Thoracic aorta (tissue), 2 donors: ENCODE data around the gene CCDC97. TPM values are rescaled to one million over a fixed set of nuclear protein-coding genes. Genes with fewer than 3 reads are reported as not detected.

Experiments
- ATAC-seq: fragments of 150-250 bp; one replicate; pipeline ENCODE4 v1.8.0; 2017; ENCODE audit warnings: low read depth; ENCODE audit not compliant: insufficient number of reproducible peaks, low FRiP score
- DNase-seq: peaks from one replicate; pipeline ENCODE4 v3.0.0-alpha.2; 2020; ENCODE audit warnings: low spot score
- H3K27ac ChIP-seq, 2 donors: fragments of 200-600 bp; sonication (generic); 1 replicate in 1 of 2; 2 replicates in 1 of 2; pipeline ENCODE4 v1.5.1; 2016; ENCODE audit warnings: mild to moderate bottlenecking in 2 of 2, moderate library complexity in 2 of 2
- H3K27me3 ChIP-seq: fragments of 200-600 bp; sonication (generic); replicated peaks from 2 replicates; pipeline ENCODE4 v1.6.0; 2016; ENCODE audit warnings: mild to moderate bottlenecking; ENCODE audit not compliant: insufficient read depth
- H3K36me3 ChIP-seq: fragments of 200-600 bp; sonication (generic); one replicate; pipeline ENCODE4 v1.5.1; 2016
- H3K4me1 ChIP-seq, 2 donors: fragments of 200-600 bp; sonication (generic); 1 replicate in 1 of 2; 2 replicates in 1 of 2; pipeline versions ENCODE4 v1.5.1 to v1.6.0; 2016; ENCODE audit warnings: low read depth in 2 of 2, mild to moderate bottlenecking in 1 of 2; ENCODE audit not compliant: control insufficient read depth in 1 of 2
- H3K4me3 ChIP-seq: fragments of 200-600 bp; sonication (generic); 2 replicates; pipeline ENCODE4 v1.5.1; 2016; ENCODE audit warnings: mild to moderate bottlenecking
- H3K9me3 ChIP-seq: fragments of 200-600 bp; sonication (generic); 2 replicates; pipeline ENCODE4 v1.5.1; 2016
- CTCF ChIP-seq: fragments of 200-600 bp; sonication (generic); IDR thresholded peaks from one replicate; pipeline ENCODE4 v1.5.1; 2019; ENCODE audit warnings: antibody characterized with exemption
- total RNA-seq, 2 donors: library from RNA; depleted of rRNA; stranded (reverse); fragments of >200 nt; gene quantifications; one replicate each; pipeline versions ENCODE4 v1.1.0 to v1.2.3, GENCODE V29; 2016

Gene CCDC97
- total RNA-seq, 2 donors from 2014 or later: 15.2 to 22.4 TPM

GRCh38 chr19:41264581-41265394 lies 45.2 kb upstream of the CCDC97 start:
- Histone ChIP-seq H3K4me3 (peak overlapping the region; percentile 95), H3K27ac (peak overlapping the region; percentile 97 to 99), H3K27me3 (no peaks in the 10 kb centered on the region), H3K36me3 (peaks cover 21% of the 10 kb centered on the region), H3K9me3 (no peaks in the 10 kb centered on the region), H3K4me1 (peaks cover 18 to 32% of the 10 kb centered on the region in 2 donors)
- no peak for ATAC-seq
- TF ChIP-seq CTCF: no peak
- no peak for DNase-seq

GRCh38 chr19:41265395-41266153 lies 44.4 kb upstream of the CCDC97 start:
- H3K4me1 ChIP-seq: peaks cover 18 to 32% of the 10 kb centered on the region in 2 donors
- no peak for DNase-seq
- peaks cover 22% of the 10 kb centered on the region for H3K36me3 ChIP-seq
- H3K9me3 ChIP-seq: no peaks in the 10 kb centered on the region
- no peak for ATAC-seq
- peak overlapping the region; percentile 95 for H3K4me3 ChIP-seq
- peak overlapping the region; percentile 97 to 99 for H3K27ac ChIP-seq
- no peaks in the 10 kb centered on the region for H3K27me3 ChIP-seq
- no peak for TF ChIP-seq CTCF

- Histone ChIP-seq H3K27me3 (no peaks in the 10 kb centered on the region), H3K4me3 (no peak overlapping the region), H3K27ac (no peak overlapping the region), H3K36me3 (peaks cover 57% of the 10 kb centered on the region), H3K4me1 (peaks cover 18 to 24% of the 10 kb centered on the region in 2 donors), H3K9me3 (no peaks in the 10 kb centered on the region)
- DNase-seq: no peak
- ATAC-seq: no peak
- TF ChIP-seq CTCF: no peak
Measured at GRCh38 chr19:41269055-41269454, 40.9 kb upstream of the CCDC97 start.

GRCh38 chr19:41269571-41269970 lies 40.4 kb upstream of the CCDC97 start:
- no peak for ATAC-seq

More at GRCh38 chr19:41269571-41269970, 40.4 kb upstream of the CCDC97 start:
- H3K4me1 ChIP-seq: peaks cover 18 to 24% of the 10 kb centered on the region in 2 donors
- TF ChIP-seq CTCF: no peak
- peaks cover 62% of the 10 kb centered on the region for H3K36me3 ChIP-seq
- no peaks in the 10 kb centered on the region for H3K27me3 ChIP-seq
- H3K4me3 ChIP-seq: no peak overlapping the region
- DNase-seq: no peak
- H3K9me3 ChIP-seq: no peaks in the 10 kb centered on the region
- no peak overlapping the region for H3K27ac ChIP-seq
